ENCODE results near the gene GRIA4.

The GRIA4 gene

GRCh38 chr11:105609832-105610781 lies at the start of gene GRIA4:
TSS of gene GRIA4 (plus strand) at chr11:105610073. CDS start at chr11:105610998, 925 bp downstream.
- no peak for DNase-seq

GRCh38 chr11:105573091-105573490 lies 36.8 kb upstream of the GRIA4 start:
- DNase-seq, result no peak

- no peak for DNase-seq
These were observed 34.9 kb upstream of the GRIA4 start for GRCh38 chr11:105574974-105575373.

- no peak for DNase-seq
These were observed 32.2 kb upstream of the GRIA4 start for GRCh38 chr11:105577641-105578040.

- DNase-seq, result no peak
These were observed 30.8 kb upstream of the GRIA4 start for GRCh38 chr11:105579111-105579510.

- no peak for DNase-seq
These were observed 27.4 kb upstream of the GRIA4 start for GRCh38 chr11:105582497-105582896.

- no peak for DNase-seq
These were observed 21.9 kb upstream of the GRIA4 start for GRCh38 chr11:105588001-105588400.

GRCh38 chr11:105589346-105589745 lies 20.5 kb upstream of the GRIA4 start:
- DNase-seq, result no peak

GRCh38 chr11:105592035-105592434 lies 17.8 kb upstream of the GRIA4 start:
- no peak for DNase-seq

GRCh38 chr11:105598371-105598770 lies 11.5 kb upstream of the GRIA4 start:
- no peak for DNase-seq

GRCh38 chr11:105603156-105603555 lies 6.7 kb upstream of the GRIA4 start:
- DNase-seq, result no peak

- no peak for DNase-seq
These were observed 512 bp upstream of the GRIA4 start for GRCh38 chr11:105609341-105609781.

GRCh38 chr11:105610871-105611571 lies 1.1 kb downstream of the GRIA4 start:
- no peak for DNase-seq

GRCh38 chr11:105611572-105612441 lies 1.9 kb downstream of the GRIA4 start:
- no peak for DNase-seq

- no peak for DNase-seq
These were observed 2.9 kb downstream of the GRIA4 start for GRCh38 chr11:105612771-105613170.

GRCh38 chr11:105613183-105613582 lies 3.3 kb downstream of the GRIA4 start:
- no peak for DNase-seq

GRCh38 chr11:105618343-105618955 lies 8.6 kb downstream of the GRIA4 start:
- DNase-seq, result no peak

GRCh38 chr11:105619556-105619955 lies 9.7 kb downstream of the GRIA4 start:
- no peak for DNase-seq

GRCh38 chr11:105622016-105622415 lies 12.1 kb downstream of the GRIA4 start:
- DNase-seq, result no peak

GRCh38 chr11:105632316-105632715 lies 22.4 kb downstream of the GRIA4 start:
- DNase-seq, result no peak

- DNase-seq, result no peak
These were observed 25.6 kb downstream of the GRIA4 start for GRCh38 chr11:105635466-105635865.

- no peak for DNase-seq
These were observed 26.6 kb downstream of the GRIA4 start for GRCh38 chr11:105636496-105636895.

Measured in NCI-H1436 (cell line).